Fibroblast of lung (primary cell): ENCODE results near the gene CAMK2G.

Experiments used
- EZH2 ChIP-seq: IDR thresholded peaks from 2 replicates; pipeline ENCODE4 v1.5.1; 2012; ENCODE audit warnings: low read length, control low read depth, mild to moderate bottlenecking; ENCODE audit errors: missing control alignments
- TF ChIP-seq, protein P1 (sequence below), 2 donors: IDR thresholded peaks in 1 of 2; conservative IDR thresholded peaks in 1 of 2; 1 replicate in 1 of 2; 2 replicates in 1 of 2; pipeline ENCODE4 v1.5.1; 2011 to 2012; ENCODE audit warnings: low read length in 2 of 2, control low read depth in 1 of 2, inconsistent platforms in 1 of 2, low read depth in 1 of 2, mild to moderate bottlenecking in 1 of 2

DNA sequence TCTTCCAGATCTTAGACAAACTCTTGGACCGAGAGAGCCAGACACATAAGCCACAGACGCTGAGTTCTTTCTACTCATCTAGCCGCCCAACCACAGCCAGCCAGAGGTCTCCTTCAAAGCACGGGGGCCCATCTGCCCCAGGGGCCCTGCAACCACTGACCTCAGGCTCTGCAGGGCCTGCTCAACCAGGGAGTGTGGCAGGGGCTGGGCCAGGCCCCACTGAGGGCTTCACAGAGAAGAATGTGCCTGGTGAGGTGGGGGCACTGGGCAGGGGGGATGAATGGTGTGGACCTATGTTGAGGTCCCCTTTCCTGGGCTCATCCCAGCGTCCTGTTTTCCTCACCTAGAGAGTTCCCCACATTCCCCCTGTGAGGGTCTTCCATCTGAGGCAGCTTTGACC, 77.6 kb downstream of the CAMK2G start:
- TF ChIP-seq, protein P1, sequence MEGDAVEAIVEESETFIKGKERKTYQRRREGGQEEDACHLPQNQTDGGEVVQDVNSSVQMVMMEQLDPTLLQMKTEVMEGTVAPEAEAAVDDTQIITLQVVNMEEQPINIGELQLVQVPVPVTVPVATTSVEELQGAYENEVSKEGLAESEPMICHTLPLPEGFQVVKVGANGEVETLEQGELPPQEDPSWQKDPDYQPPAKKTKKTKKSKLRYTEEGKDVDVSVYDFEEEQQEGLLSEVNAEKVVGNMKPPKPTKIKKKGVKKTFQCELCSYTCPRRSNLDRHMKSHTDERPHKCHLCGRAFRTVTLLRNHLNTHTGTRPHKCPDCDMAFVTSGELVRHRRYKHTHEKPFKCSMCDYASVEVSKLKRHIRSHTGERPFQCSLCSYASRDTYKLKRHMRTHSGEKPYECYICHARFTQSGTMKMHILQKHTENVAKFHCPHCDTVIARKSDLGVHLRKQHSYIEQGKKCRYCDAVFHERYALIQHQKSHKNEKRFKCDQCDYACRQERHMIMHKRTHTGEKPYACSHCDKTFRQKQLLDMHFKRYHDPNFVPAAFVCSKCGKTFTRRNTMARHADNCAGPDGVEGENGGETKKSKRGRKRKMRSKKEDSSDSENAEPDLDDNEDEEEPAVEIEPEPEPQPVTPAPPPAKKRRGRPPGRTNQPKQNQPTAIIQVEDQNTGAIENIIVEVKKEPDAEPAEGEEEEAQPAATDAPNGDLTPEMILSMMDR (conservative IDR thresholded peaks at IDR 0.05 in 1 of 2, IDR thresholded peaks at IDR 0.05 in 1 of 2; ENCODE audit: low read depth in 1 of 2, low read length in 2 of 2) = no peak
- TF ChIP-seq EZH2 = no peak
